ENCODE data around the gene CLTCL1.
A peak's percentile ranks its signal among the peaks of the same experiment; 100 is the strongest.

CLTCL1 gene

GRCh38 chr22:19304547-19304946 is 13.0 kb upstream of the CLTCL1 start:
- TF ChIP-seq, protein P1, sequence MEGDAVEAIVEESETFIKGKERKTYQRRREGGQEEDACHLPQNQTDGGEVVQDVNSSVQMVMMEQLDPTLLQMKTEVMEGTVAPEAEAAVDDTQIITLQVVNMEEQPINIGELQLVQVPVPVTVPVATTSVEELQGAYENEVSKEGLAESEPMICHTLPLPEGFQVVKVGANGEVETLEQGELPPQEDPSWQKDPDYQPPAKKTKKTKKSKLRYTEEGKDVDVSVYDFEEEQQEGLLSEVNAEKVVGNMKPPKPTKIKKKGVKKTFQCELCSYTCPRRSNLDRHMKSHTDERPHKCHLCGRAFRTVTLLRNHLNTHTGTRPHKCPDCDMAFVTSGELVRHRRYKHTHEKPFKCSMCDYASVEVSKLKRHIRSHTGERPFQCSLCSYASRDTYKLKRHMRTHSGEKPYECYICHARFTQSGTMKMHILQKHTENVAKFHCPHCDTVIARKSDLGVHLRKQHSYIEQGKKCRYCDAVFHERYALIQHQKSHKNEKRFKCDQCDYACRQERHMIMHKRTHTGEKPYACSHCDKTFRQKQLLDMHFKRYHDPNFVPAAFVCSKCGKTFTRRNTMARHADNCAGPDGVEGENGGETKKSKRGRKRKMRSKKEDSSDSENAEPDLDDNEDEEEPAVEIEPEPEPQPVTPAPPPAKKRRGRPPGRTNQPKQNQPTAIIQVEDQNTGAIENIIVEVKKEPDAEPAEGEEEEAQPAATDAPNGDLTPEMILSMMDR (IDR thresholded peaks at IDR 0.05; ENCODE audit: low read depth, low read length): no peak
- no peak overlapping the region for H3K4me3 ChIP-seq (replicated peaks in 1 of 2; ENCODE audit: low read depth in 2 of 2, low read length in 2 of 2)
- no peak for DNase-seq (ENCODE audit: low read depth in 2 of 2)

DNA sequence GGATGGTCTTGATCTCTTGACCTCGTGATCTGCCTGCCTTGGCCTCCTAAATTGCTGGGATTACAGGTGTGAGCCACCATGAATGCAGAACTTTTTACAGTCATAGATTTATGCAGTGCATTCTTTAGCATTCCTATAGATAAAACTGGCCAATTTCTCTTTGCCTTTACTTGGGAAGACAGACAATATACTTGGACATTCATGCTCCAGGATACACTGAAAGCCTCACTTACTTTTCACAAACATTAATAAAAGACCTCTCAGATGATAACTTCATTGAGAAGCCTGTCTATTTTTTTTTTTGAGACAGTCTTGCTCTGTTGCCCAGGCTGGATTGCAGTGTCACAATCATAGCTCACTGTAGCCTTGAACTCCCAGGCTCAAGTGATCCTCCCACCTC is 12.3 kb upstream of the CLTCL1 start:
- TF ChIP-seq, protein P1 (IDR thresholded peaks at IDR 0.05; ENCODE audit: low read depth, low read length): no peak
- DNase-seq (ENCODE audit: low read depth in 2 of 2): no peak
- no peak overlapping the region for H3K4me3 ChIP-seq (replicated peaks in 1 of 2; ENCODE audit: low read depth in 2 of 2, low read length in 2 of 2)

GRCh38 chr22:19295733-19296132 is 4.2 kb upstream of the CLTCL1 start:
- TF ChIP-seq, protein P1 (IDR thresholded peaks at IDR 0.05; ENCODE audit: low read depth, low read length): no peak
- DNase-seq (ENCODE audit: low read depth in 2 of 2): no peak
- H3K4me3 ChIP-seq (replicated peaks in 1 of 2; ENCODE audit: low read depth in 2 of 2, low read length in 2 of 2): no peak overlapping the region

DNA sequence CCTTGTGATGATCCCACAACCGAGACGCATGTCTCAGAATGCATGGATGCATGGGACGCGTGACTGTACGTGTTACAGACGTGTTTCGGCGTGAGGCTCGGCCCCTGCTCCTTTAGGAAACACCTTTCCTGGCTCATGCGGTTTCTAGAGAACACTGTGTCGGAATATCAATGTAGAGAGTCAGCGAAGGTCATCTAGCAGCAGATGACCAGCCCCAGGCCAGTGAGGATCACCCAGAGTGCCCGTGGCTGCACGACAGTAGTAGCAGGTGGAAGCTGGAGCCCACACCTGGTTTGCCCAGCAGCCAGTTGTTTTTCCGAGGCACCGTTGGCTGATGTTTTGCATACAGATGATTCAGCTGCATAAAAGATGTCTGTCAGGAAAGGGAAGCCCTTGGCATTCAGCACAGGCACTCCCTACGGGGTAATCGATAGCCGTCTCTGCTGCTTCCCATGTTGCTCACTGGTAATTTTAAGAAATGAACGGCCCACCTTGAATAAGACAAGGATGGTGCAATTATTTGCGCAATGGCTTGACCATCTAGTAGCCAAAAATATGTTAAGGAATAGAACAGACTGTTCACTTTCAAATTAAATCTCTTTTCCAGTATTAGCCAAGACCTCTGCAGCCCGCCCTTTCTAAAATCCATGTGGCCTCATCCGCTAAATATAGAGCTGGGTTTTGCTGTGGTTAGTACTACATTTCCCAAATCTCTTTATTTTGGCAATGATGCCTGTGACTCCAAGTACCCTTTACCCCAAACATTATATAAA is 1.1 kb upstream of the CLTCL1 start:
- TF ChIP-seq, protein P1 (IDR thresholded peaks at IDR 0.05; ENCODE audit: low read depth, low read length): no peak
- peak; percentile 27 to 85 for DNase-seq (ENCODE audit: low read depth in 2 of 2)
- H3K4me3 ChIP-seq (replicated peaks in 1 of 2; ENCODE audit: low read depth in 2 of 2, low read length in 2 of 2): peak overlapping the region; percentile 72 to 77

DNA sequence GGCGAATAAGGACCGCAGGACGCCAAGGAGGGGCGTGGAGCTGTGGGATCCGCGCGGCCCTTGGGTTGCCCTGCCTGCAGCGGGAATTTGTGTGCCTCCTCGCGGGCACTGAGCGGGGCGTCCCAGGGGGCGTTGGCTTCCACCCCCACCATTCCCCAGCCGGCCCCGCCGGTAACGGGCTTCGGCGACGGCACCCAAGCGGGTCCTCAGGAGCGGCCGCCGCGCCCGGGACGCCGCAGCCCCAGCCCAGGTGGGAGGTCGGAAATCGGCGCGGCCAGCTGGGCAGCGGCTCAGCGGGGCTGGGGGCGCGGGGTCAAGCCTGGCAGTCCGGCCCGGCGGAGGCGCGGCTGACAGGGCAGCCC is 320 bp downstream of the CLTCL1 start:
- TF ChIP-seq, protein P1 (IDR thresholded peaks at IDR 0.05; ENCODE audit: low read depth, low read length): no peak
- peak overlapping the region; percentile 66 to 77 for H3K4me3 ChIP-seq (replicated peaks in 1 of 2; ENCODE audit: low read depth in 2 of 2, low read length in 2 of 2)
- peak in 1 of 2 donors; percentile 21 for DNase-seq (ENCODE audit: low read depth in 2 of 2)

GRCh38 chr22:19290400-19291217 is 910 bp downstream of the CLTCL1 start:
- TF ChIP-seq, protein P1 (IDR thresholded peaks at IDR 0.05; ENCODE audit: low read depth, low read length): no peak

More at GRCh38 chr22:19290400-19291217, 910 bp downstream of the CLTCL1 start:
- DNase-seq (ENCODE audit: low read depth in 2 of 2): peak in 1 of 2 donors; percentile 24
- H3K4me3 ChIP-seq (replicated peaks in 1 of 2; ENCODE audit: low read depth in 2 of 2, low read length in 2 of 2): peak overlapping the region; percentile 66 to 77

Measured in cardiac fibroblast (primary cell).